ENCODE measurements around the gene MDN1. TPM values are rescaled to one million over a fixed set of nuclear protein-coding genes. Genes with fewer than 3 reads are reported as not detected.

The MDN1 gene
- total and polyA plus RNA-seq, 2 of the 8 experiments (the other 6 are each of a cell fraction or from before 2014, with no cell fraction given): 53.5 to 179 TPM

DNA sequence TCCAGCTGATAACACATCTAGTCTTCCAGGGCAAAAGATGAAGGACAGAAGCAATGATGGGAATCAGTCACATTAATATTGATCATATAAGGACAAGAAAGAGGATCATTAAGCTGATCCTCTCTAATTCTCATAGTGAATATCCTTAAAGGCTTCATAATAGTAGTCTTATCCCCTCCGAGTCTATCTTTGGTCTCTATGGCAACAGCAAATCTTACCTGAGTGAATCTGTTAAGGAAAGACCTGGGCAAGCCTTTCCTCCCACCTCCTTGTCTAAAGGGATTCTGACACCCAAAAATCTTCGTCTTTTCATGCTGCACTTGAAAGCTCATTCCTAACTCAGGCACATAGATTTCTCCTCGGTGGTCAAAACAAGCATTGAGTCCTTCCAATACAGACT lies 94.6 kb downstream of the MDN1 start:
- H3K36me3 ChIP-seq (ENCODE audit: control insufficient read depth in 2 of 4, insufficient read depth in 4 of 4, low read length in 3 of 4): peaks cover 35 to 91% (median 83%) of the 10 kb centered on the region in 4 experiments
- no peak overlapping the region for H3K14ac ChIP-seq (ENCODE audit: insufficient read length)

More for the DNA sequence above, 94.6 kb downstream of the MDN1 start:
- Histone ChIP-seq H3K79me1 (ENCODE audit: low read depth, low read length) (no peaks in the 10 kb centered on the region; the same call in 1 of the 2 replicates), H2AFZ (ENCODE audit: low read length) (no peak overlapping the region), H3K4me3 (ENCODE audit: extremely low read depth in 1 of 4, insufficient read depth in 2 of 4, low read depth in 3 of 4, low read length in 4 of 4) (no peak overlapping the region), H3K27me3 (replicated peaks in 1 of 4; ENCODE audit: control insufficient read depth in 3 of 4, extremely low read depth in 1 of 4, insufficient read depth in 3 of 4, low read length in 3 of 4) (no peaks in the 10 kb centered on the region), H3K9ac (replicated peaks in 1 of 4; ENCODE audit: extremely low read depth in 1 of 4, low read depth in 3 of 4, low read length in 3 of 4) (no peak overlapping the region), H2BK5ac (ENCODE audit: low read depth, low read length) (no peak overlapping the region), H2BK15ac (ENCODE audit: low read length) (no peak overlapping the region), H3K9me3 (ENCODE audit: insufficient read depth in 2 of 2, low read depth in 1 of 2, low read length in 1 of 2) (no peaks in the 10 kb centered on the region), H3K79me2 (ENCODE audit: control insufficient read depth in 1 of 2, insufficient read depth in 2 of 2, low read length in 2 of 2) (no peaks in the 10 kb centered on the region), H3K18ac (ENCODE audit: extremely low read depth, low read length) (no peak overlapping the region), H3K56ac (replicated peaks; ENCODE audit: insufficient read length, low read depth, low read length) (no peak overlapping the region), H3K4ac (replicated peaks; ENCODE audit: insufficient read length, low read depth, low read length) (no peak overlapping the region), H3K23me2 (ENCODE audit: low read depth, low read length) (no peaks in the 10 kb centered on the region), H4K20me1 (replicated peaks in 1 of 2; ENCODE audit: control insufficient read depth in 1 of 2, insufficient read depth in 2 of 2, low read length in 2 of 2) (peaks cover 0 to 2% of the 10 kb centered on the region in 2 experiments), H2AK5ac (ENCODE audit: low read depth, low read length) (no peak overlapping the region), H4K91ac (replicated peaks; ENCODE audit: insufficient read length, low read length) (no peak overlapping the region), H3K23ac (ENCODE audit: insufficient read length) (no peak overlapping the region), H3K4me2 (ENCODE audit: insufficient read depth in 1 of 2, low read depth in 2 of 2, low read length in 2 of 2) (no peak overlapping the region), H3K4me1 (replicated peaks in 1 of 4; ENCODE audit: control insufficient read depth in 3 of 4, insufficient read depth in 4 of 4, low read length in 3 of 4) (no peaks in the 10 kb centered on the region), H2BK20ac (ENCODE audit: low read length) (no peak overlapping the region), H2BK120ac (replicated peaks; ENCODE audit: low read depth, low read length) (no peak overlapping the region), H4K5ac (ENCODE audit: insufficient read length, low read depth, low read length) (no peak overlapping the region), H4K8ac (ENCODE audit: extremely low read depth, insufficient read depth, low read length) (no peak overlapping the region), H3K27ac (ENCODE audit: low read depth, low read length) (no peak overlapping the region), H2BK12ac (ENCODE audit: low read depth, low read length) (no peak overlapping the region)
- DNase-seq (ENCODE audit: low read depth in 1 of 2, low spot score in 2 of 2): no peak
- no peak for FAIRE-seq
- TF ChIP-seq JUN (IDR thresholded peaks at IDR 0.05; ENCODE audit: low read depth, low read length): no peak
- TF ChIP-seq, protein P1, sequence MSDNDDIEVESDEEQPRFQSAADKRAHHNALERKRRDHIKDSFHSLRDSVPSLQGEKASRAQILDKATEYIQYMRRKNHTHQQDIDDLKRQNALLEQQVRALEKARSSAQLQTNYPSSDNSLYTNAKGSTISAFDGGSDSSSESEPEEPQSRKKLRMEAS (IDR thresholded peaks at IDR 0.05): no peak
- no peak for TF ChIP-seq EP300 (IDR thresholded peaks at IDR 0.05; ENCODE audit: borderline replicate concordance in 1 of 2, low read depth in 2 of 2, low read length in 2 of 2)
- TF ChIP-seq HDAC6 (IDR thresholded peaks at IDR 0.05; ENCODE audit: low read depth, low read length): no peak
- TF ChIP-seq RBBP5 (IDR thresholded peaks at IDR 0.05; ENCODE audit: borderline replicate concordance, low read depth, low read length): no peak
- no peak for TF ChIP-seq SAP30 (IDR thresholded peaks at IDR 0.05; ENCODE audit: insufficient read depth, insufficient replicate concordance, low read length)
- no peak for TF ChIP-seq TEAD4 (IDR thresholded peaks at IDR 0.05; ENCODE audit: low read depth, low read length)
- no peak for TF ChIP-seq POLR2A (IDR thresholded peaks at IDR 0.05; ENCODE audit: control extremely low read depth in 1 of 2, low read depth in 2 of 2, low read length in 2 of 2)
- no peak for TF ChIP-seq TBP (IDR thresholded peaks at IDR 0.05; ENCODE audit: low read depth, low read length)
- no peak for TF ChIP-seq TAF1 (IDR thresholded peaks at IDR 0.05; ENCODE audit: low read depth, low read length)
- TF ChIP-seq, protein P2, sequence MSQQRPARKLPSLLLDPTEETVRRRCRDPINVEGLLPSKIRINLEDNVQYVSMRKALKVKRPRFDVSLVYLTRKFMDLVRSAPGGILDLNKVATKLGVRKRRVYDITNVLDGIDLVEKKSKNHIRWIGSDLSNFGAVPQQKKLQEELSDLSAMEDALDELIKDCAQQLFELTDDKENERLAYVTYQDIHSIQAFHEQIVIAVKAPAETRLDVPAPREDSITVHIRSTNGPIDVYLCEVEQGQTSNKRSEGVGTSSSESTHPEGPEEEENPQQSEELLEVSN (IDR thresholded peaks at IDR 0.05): no peak
- TF ChIP-seq BRCA1 (IDR thresholded peaks at IDR 0.05; ENCODE audit: low read depth, low read length): no peak
- no peak for TF ChIP-seq ZNF274 (IDR thresholded peaks at IDR 0.05; ENCODE audit: borderline replicate concordance, extremely low read depth, low read length)
- TF ChIP-seq EZH2 (IDR thresholded peaks at IDR 0.05; ENCODE audit: low read depth, low read length, severe bottlenecking): no peak
- CTCF ChIA-PET (ENCODE audit: partially characterized antibody): interaction anchor here (1.1 kb wide), 1 partner anchor 19 kb away, joined by 3 read pairs; no protein-coding TSS in a partner anchor
- WGBS, 2 experiments (ENCODE audit: extremely low coverage in 1 of 2, insufficient coverage in 1 of 2, insufficient read length in 1 of 2, insufficient replicate concordance in 2 of 2, low coverage in 1 of 2, low lambda C conversion rate in 2 of 2, missing lambda C conversion rate in 1 of 2): 82% methylated on average over 3 of the region's 3 CpGs; no CpG with 5 or more reads in 1 of the 2 experiments
- POLR2A ChIA-PET (ENCODE audit: partially characterized antibody): interaction anchor here (0.6 to 0.7 kb wide), 2 partner anchors 40 to 109 kb away, joined by 3 to 4 read pairs; no protein-coding TSS in a partner anchor
